DMS53 (cell line): ENCODE results near the gene TP53RK.

Experiments used
- DNase-seq: peaks from one replicate; lab custom pipeline; 2025; lab: John Stamatoyannopoulos, UW

TP53RK gene

GRCh38 chr20:46689082-46689753 lies at the start of gene TP53RK:
Gene TP53RK (minus strand): TSS chr20:46689444. CDS start chr20:46689414, 30 bp downstream.
- DNase-seq, result peak; percentile 95

DNA sequence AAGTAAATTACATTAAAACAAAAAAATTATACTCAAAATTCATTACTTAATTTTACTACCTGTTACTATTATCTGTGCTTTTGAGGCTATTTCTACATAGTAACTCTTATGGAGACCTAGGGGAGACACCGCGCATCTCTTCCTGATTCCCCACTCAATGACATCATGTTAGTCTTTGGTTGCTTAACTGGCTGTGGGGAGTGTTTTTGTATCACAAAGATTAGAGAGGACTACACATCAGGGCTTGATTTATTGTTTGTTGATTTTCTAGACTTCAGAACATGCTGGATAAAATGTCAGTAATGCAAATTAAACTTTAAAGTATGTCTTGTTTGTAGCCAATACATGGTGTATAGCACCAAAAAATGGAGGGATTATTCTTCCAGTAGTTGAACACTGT lies 46.2 kb upstream of the TP53RK start:
- peak; percentile 42 for DNase-seq

GRCh38 chr20:46731770-46732169 lies 42.5 kb upstream of the TP53RK start:
- DNase-seq, result no peak

DNA sequence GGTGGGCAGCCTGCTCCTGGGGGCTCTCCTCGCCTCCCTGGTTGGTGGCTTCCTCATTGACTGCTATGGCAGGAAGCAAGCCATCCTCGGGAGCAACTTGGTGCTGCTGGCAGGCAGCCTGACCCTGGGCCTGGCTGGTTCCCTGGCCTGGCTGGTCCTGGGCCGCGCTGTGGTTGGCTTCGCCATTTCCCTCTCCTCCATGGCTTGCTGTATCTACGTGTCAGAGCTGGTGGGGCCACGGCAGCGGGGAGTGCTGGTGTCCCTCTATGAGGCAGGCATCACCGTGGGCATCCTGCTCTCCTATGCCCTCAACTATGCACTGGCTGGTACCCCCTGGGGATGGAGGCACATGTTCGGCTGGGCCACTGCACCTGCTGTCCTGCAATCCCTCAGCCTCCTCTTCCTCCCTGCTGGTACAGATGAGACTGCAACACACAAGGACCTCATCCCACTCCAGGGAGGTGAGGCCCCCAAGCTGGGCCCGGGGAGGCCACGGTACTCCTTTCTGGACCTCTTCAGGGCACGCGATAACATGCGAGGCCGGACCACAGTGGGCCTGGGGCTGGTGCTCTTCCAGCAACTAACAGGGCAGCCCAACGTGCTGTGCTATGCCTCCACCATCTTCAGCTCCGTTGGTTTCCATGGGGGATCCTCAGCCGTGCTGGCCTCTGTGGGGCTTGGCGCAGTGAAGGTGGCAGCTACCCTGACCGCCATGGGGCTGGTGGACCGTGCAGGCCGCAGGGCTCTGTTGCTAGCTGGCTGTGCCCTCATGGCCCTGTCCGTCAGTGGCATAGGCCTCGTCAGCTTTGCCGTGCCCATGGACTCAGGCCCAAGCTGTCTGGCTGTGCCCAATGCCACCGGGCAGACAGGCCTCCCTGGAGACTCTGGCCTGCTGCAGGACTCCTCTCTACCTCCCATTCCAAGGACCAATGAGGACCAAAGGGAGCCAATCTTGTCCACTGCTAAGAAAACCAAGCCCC lies 36.2 kb upstream of the TP53RK start:
- no peak for DNase-seq

GRCh38 chr20:46724343-46724959 lies 35.2 kb upstream of the TP53RK start:
- DNase-seq, result no peak

DNA sequence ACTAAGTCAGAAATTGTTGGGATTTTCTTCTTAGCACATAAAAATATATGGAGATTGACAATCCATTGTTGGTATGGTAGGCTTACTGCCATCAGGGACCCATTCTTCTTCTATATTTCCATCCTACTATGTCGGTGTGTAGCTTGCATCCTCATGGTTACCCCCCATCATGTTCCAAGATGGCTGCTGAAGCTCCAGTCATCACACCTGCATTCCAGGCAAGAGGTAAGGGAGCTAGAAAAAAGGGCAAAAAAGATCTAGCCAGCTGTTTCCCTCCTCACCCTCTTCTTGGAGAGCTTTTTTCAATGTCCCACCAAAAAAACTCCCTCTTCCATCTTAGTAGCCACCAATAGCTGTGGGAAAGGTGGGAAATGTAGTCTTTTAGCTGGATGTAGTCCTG lies 33.8 kb upstream of the TP53RK start:
- no peak for DNase-seq

GRCh38 chr20:46722450-46722849 lies 33.2 kb upstream of the TP53RK start:
- no peak for DNase-seq

- no peak for DNase-seq
Observed at GRCh38 chr20:46721476-46721875, 32.2 kb upstream of the TP53RK start.

- DNase-seq, result no peak
Observed at GRCh38 chr20:46720776-46721425, 31.7 kb upstream of the TP53RK start.

- DNase-seq, result no peak
Observed at GRCh38 chr20:46720019-46720418, 30.8 kb upstream of the TP53RK start.

DNA sequence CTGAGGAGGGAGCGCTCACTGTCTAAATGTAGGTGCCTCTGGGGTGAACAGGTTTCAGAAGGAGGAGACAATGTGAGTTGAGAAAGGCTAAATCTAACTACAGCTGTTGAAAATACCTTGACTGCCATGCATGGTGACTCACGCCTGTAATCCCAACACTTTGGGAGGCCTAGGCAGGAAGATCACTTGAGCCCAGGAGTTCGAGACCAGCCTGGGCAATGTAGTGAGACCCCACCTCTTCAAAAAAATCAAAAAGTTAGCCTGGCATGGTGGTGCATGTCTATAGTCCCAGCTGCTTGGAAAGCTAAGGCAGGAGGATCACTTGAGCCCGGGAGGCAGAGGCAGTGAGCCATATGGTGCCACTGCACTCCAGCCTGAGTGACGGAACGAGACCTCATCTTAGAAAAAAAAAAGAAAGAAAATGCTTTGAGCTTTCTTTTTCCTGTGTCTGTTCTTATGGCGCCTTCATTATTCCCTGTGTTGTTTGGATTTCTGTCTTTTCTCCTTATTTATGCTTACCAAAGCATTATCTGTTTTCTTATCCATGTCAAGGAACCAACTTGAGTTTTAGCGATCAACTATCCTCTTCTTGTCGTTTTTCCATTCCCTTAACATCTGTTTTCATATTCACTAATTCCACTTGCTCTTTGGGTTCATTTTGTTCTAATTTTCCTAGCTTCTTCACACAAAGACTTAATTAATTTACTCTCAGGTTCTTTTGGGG lies 28.7 kb upstream of the TP53RK start:
- no peak for DNase-seq

- DNase-seq, result no peak
Observed at GRCh38 chr20:46715292-46715756, 26.1 kb upstream of the TP53RK start.

GRCh38 chr20:46713957-46714834 lies 25.0 kb upstream of the TP53RK start:
- no peak for DNase-seq

- no peak for DNase-seq
Observed at GRCh38 chr20:46712056-46712636, 22.9 kb upstream of the TP53RK start.

DNA sequence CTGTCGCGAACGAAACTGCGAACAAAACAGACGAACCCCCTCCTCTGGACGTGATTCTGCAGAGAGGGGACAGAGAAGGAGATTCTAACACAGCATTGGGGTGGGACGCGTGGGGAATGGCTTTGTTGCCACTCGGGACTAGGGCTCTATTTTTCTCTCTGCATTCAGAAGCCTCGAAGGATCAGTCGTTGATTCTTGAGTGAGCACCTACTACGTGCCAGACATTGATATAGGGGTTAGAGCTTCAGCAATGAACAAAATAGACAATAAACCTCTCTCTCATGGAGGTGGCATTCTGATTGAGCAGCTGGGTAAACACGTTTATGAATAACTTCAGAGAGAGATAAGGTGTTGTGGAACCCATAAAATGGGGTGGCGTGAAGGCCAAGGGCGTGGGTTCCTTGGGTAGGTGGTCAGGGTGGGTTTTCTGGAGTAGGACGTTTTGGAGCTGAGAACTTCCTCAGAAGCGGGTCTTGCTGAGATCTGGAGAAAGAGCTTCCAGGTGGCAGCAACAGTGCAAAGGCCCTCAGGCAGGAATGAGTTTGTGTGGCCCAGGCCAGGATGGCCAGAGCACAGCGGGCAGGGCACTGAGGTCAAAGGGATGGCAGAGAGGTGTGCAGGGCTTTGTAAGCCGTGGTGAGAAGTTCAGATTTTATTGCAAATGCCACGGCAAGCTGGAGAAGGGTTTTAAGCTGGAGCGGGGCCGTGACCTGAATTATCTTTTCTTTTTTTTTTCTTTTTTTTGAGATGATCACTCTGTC lies 21.1 kb upstream of the TP53RK start:
- DNase-seq, result peak; percentile 39

DNA sequence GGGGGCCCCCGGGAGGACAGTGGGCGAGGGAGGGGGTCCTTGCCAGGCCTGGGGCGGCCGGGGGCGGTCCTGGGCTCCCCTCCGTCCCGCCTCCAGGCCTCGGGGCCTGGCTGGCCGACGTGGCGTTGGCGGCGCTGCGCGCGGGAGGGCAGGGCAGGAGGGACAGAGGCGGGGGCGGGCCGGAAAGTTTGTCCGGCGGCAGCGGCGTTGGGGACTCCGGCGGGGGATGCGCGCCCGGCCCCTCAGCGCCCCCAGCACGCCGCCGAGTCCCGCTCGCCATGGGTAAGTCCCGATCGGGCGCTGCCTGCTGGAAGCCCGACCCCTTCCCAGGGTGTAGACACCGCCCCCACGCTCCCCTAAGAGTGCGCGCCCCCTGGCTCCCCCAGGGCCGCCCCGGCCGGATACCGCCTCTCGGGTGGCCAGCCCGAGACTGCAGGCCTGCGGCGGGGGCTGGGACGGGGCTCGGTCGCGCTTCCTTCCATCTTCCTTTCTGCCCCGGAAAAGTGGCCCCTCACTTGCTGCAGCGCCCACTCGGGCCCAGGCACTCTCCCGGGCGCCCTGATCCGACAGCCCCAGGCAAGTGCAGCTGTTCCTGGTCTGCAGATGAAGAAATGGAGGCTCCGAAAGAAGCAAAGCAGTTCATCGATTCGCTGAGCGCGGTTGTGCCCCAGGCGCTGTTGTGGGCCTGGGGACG lies 20.4 kb upstream of the TP53RK start, which contains the start of gene SLC2A10:
Gene SLC2A10, plus strand, starts transcription at position 191 of the 694 bp plus-strand sequence. Its CDS starts 88 bp downstream, at position 279.
- DNase-seq, result peak; percentile 71

- DNase-seq, result peak; percentile 33
Observed at GRCh38 chr20:46709055-46709458, 19.8 kb upstream of the TP53RK start.

- peak; percentile 81 for DNase-seq
Observed at GRCh38 chr20:46708172-46708860, 19.1 kb upstream of the TP53RK start.
